ENCODE results near the gene ATP6V1E1. TPM values are rescaled to one million over a fixed set of nuclear protein-coding genes. Genes with fewer than 3 reads are reported as not detected.
A peak's percentile ranks its signal among the peaks of the same experiment; 100 is the strongest.

ATP6V1E1 gene
- total RNA-seq, 2 experiments from 2014 or later, result 95.5 to 97.9 TPM

DNA sequence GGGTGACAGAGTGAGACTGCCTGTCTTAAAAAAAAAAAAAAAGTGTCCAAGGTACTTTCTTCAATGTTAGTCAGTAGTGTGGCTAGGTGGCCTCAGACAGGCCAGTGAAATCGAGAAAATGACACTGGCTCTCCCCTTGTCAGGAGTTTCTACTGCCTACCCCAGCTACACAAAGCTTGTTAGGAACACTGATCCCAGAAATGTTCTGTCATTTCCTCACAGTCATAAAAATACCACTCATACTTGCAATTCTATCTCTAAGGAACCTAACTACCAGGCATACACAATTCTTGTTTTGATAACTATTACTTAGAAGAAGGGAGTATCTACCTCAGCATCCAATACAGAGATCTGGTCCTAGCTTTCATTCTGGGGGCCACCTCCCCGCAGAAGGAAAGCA is 31.3 kb downstream of the ATP6V1E1 start:
- Mint-ChIP-seq H3K36me3 (peaks cover 45% of the 10 kb centered on the region), H3K4me1 (ENCODE audit: low read depth) (peaks cover 2% of the 10 kb centered on the region), H3K9me3 (no peaks in the 10 kb centered on the region), H3K27me3 (no peaks in the 10 kb centered on the region), H3K4me3 (no peak overlapping the region), H3K27ac (peak overlapping the region; percentile 56)
- ChIA-PET POLR2A (interaction anchor here (1.0 kb wide), 1 partner anchor 522 kb away, joined by 3 read pairs; no protein-coding TSS in a partner anchor), CTCF (no interaction called here)
- intact Hi-C loops (cut with micrococcal nuclease), result no loop called here
- no peak for DNase-seq

DNA sequence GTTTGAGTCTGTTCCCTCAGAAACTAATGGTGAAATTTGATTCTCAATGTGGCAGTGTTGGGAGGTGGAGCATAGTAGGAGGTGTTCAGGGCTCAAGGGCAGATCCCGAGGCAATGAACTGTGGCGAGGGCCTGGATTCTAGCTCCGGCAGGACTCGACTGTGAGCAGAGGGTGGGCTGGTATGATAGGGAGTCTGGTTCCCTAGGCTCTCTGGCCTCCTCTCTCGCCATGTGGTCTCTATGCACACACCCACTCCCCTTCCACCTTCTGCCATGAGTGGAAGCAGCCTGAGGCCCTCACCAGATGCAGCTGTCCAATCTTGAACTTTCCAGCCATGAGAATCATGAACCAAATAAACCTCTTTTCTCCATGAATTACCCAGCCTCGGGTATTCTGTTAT is 32.3 kb downstream of the ATP6V1E1 start:
- Mint-ChIP-seq H3K27ac (peak overlapping the region; percentile 34), H3K4me1 (ENCODE audit: low read depth) (peaks cover 2% of the 10 kb centered on the region), H3K36me3 (peaks cover 52% of the 10 kb centered on the region)

DNA sequence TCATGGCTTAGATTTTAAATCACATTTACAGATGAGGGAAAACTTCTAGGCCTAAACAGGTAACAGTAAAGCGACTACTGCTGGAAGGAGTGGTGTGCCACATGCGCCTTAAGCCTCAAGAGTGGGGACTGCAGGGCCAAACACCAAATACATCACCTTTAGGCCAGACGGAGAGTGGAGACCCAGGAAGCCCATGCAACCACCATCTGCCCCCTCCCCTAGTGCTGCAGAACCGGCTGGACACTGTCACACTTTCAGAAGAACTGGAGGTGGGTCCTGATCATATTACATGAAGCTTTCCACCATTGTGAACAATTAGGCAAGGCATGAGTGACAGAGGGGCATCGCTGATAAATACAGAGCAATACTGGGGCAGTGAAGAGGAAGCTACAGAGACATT is 36.3 kb downstream of the ATP6V1E1 start:
- POLR2A ChIA-PET, result no interaction called here
- Mint-ChIP-seq H3K4me3 (no peak overlapping the region), H3K36me3 (peaks cover 46% of the 10 kb centered on the region), H3K27ac (no peak overlapping the region), H3K9me3 (no peaks in the 10 kb centered on the region), H3K4me1 (ENCODE audit: low read depth) (peaks cover under 1% of the 10 kb centered on the region), H3K27me3 (no peaks in the 10 kb centered on the region)
- CTCF ChIA-PET, result interaction anchor here (0.8 kb wide), 1 partner anchor 420 kb away, joined by 3 read pairs; no protein-coding TSS in a partner anchor
- no peak for DNase-seq
- intact Hi-C loops (cut with micrococcal nuclease), result no loop called here

More for the DNA sequence above, 32.3 kb downstream of the ATP6V1E1 start:
- Mint-ChIP-seq H3K27me3 (no peaks in the 10 kb centered on the region), H3K9me3 (no peaks in the 10 kb centered on the region), H3K4me3 (no peak overlapping the region)
- CTCF ChIA-PET, result no interaction called here
- POLR2A ChIA-PET, result no interaction called here
- intact Hi-C loops (cut with micrococcal nuclease), result no loop called here
- DNase-seq, result no peak

DNA sequence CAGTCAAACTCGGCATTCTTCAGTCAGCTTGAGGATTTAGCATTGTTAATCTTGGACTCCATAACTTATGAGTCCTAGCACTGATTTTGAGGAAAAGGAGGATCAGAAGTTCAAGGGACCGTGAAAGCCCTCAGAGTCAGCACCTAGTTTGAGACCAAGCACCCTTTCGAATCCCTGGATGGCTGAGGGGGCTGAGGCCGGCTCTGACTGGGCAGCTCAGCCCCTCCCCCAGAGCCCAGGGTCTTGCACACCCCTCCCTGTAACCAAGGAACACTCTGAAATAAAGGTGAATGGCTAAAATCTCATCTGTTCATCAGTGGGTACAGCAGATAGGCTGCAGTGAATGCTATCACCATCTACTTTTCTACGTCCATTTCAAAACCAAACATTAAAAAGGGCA is 38.0 kb downstream of the ATP6V1E1 start:
- ChIA-PET POLR2A (no interaction called here), CTCF (no interaction called here)
- H3K9me3 Mint-ChIP-seq, result no peaks in the 10 kb centered on the region
- no peak overlapping the region for H3K27ac Mint-ChIP-seq
- no peak for DNase-seq
- no peaks in the 10 kb centered on the region for H3K4me1 Mint-ChIP-seq (ENCODE audit: low read depth)
- peaks cover 37% of the 10 kb centered on the region for H3K36me3 Mint-ChIP-seq
- no peak overlapping the region for H3K4me3 Mint-ChIP-seq
- no peaks in the 10 kb centered on the region for H3K27me3 Mint-ChIP-seq
- intact Hi-C loops (cut with micrococcal nuclease), result no loop called here

DNA sequence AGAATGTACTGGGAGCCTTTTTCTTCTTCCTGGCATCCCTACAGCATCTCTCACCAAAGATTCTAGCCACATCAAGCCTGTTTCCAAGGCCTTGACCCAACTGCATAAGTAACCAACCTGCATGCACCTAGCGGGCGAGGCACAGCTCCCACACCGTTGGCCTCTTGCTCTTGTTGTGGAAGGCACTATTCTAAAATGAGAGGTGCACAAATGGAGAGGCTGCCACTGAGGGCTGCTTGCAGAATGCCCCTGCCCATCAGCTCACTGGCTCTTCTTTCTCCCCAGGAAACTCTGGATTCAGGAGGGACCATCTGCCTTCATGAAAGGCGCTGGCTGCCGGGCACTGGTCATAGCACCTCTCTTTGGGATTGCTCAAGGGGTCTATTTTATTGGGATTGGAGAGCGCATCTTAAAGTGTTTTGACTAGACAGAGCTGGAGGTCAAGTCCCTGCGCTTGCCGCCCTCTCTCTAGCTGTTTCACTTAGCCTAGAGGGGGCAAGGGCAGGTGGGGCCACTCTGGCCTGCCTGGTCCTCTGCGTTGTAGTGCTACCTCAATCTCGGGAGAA is 38.7 kb downstream of the ATP6V1E1 start:
- intact Hi-C loops (cut with micrococcal nuclease), result no loop called here
- ChIA-PET CTCF (no interaction called here), POLR2A (no interaction called here)
- Mint-ChIP-seq H3K36me3 (peaks cover 33% of the 10 kb centered on the region), H3K4me1 (ENCODE audit: low read depth) (no peaks in the 10 kb centered on the region), H3K9me3 (no peaks in the 10 kb centered on the region), H3K27ac (no peak overlapping the region), H3K27me3 (no peaks in the 10 kb centered on the region), H3K4me3 (no peak overlapping the region)
- no peak for DNase-seq

DNA sequence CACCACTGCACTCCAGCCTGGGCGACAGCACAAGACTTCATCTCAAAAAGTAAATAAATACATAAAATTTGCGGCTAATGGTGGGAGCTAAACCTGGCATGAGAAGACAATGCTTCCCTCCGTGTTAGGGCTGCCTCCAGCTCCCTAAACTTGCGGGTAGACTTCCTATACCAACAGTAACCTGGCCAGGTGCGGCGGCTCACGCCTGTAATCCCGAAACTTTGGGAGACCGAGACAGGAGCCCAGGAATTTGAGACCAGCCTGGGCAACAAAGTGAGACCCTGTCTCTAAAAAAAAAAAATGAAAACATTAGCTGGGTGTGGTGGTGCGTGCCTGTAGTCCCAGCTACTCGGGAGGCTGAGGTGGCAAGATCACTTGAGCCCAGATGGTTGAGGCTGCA is 39.9 kb downstream of the ATP6V1E1 start:
- intact Hi-C loops (cut with micrococcal nuclease), result no loop called here
- no peaks in the 10 kb centered on the region for H3K4me1 Mint-ChIP-seq (ENCODE audit: low read depth)
- H3K36me3 Mint-ChIP-seq, result peaks cover 24% of the 10 kb centered on the region
- POLR2A ChIA-PET, result interaction anchor here (0.5 kb wide), 1 partner anchor 79 kb away, joined by 3 read pairs; no protein-coding TSS in a partner anchor
- DNase-seq, result no peak
- CTCF ChIA-PET, result interaction anchor here (0.8 kb wide), 1 partner anchor 417 kb away, joined by 4 read pairs; no protein-coding TSS in a partner anchor
- H3K4me3 Mint-ChIP-seq, result no peak overlapping the region
- no peaks in the 10 kb centered on the region for H3K27me3 Mint-ChIP-seq
- no peaks in the 10 kb centered on the region for H3K9me3 Mint-ChIP-seq
- no peak overlapping the region for H3K27ac Mint-ChIP-seq

DNA sequence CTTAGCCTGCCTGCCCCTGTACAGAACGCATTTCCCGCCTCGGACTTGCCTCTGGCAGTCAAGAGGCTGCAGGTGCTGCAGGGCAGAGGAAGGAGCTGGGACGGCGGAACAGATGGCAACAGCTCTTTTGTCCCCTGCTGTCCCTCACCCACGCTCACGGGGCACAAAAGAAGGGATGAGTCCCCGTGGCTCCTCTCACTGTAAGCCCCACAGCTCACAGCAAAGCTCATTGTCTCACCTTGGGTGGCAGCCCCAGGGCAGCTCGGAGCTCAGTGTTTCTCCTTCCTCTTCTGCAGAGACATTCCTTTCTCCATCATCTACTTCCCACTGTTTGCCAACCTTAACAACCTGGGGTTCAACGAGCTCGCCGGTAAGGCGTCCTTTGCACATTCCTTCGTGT is 40.9 kb downstream of the ATP6V1E1 start:
- Mint-ChIP-seq H3K36me3 (peaks cover 20% of the 10 kb centered on the region), H3K4me3 (no peak overlapping the region), H3K27ac (no peak overlapping the region), H3K27me3 (no peaks in the 10 kb centered on the region), H3K4me1 (ENCODE audit: low read depth) (no peaks in the 10 kb centered on the region), H3K9me3 (no peaks in the 10 kb centered on the region)
- POLR2A ChIA-PET, result no interaction called here
- DNase-seq, result no peak
- intact Hi-C loops (cut with micrococcal nuclease), result no loop called here
- CTCF ChIA-PET, result no interaction called here

DNA sequence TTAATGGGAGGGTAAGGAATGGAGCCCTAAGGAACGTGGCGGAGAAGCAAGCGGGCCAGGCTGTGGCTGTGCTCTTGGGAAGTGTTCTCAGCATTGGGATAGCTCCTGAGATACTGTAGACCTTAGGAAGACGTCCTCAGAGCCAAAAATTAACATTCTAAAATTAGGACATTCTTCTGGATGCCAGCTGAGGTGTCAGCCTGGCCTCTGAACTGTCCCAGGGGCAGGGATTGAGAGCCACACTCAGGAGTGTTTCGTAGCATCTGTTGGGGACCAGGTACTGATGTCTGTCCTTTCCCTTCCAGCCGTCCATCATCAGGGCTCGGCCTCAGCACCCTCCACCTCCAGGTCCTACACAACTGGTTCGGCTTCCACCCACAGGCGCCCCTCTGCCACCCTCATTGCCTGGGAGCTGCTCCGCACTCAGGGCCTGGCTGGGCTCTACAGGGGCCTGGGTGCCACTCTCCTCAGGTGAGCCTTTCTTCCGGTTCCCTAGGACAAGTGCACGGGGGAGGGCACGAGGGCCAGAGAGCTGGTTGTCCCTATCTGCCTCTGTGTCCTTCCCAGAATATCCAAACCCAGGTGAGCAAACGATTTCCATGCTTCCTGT is 41.6 kb downstream of the ATP6V1E1 start:
- Mint-ChIP-seq H3K27ac (no peak overlapping the region), H3K27me3 (no peaks in the 10 kb centered on the region), H3K4me3 (no peak overlapping the region), H3K4me1 (ENCODE audit: low read depth) (no peaks in the 10 kb centered on the region), H3K9me3 (no peaks in the 10 kb centered on the region), H3K36me3 (peaks cover 13% of the 10 kb centered on the region)
- ChIA-PET CTCF (no interaction called here), POLR2A (no interaction called here)
- intact Hi-C loops (cut with micrococcal nuclease), result no loop called here
- no peak for DNase-seq

DNA sequence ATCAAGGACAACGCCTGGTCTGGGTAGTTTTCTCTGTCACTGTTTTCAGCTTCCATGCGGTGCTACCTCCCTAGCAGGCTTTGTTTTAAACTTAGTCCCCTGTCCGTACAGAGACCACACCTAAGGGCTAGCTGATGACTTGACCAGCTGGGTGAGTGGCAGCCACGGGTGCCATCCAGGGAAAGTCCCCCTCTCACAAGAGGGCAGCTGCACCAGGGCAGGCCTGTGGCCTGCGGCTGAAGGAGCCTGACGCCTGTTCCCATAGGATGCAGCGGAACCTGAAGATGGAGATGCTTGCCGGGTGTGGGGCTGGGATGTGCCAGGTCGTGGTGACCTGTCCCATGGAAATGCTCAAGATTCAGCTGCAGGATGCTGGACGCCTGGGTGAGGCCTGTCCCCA is 45.4 kb downstream of the ATP6V1E1 start:
- Mint-ChIP-seq H3K4me1 (ENCODE audit: low read depth) (no peaks in the 10 kb centered on the region), H3K4me3 (no peak overlapping the region), H3K36me3 (no peaks in the 10 kb centered on the region), H3K27ac (no peak overlapping the region), H3K27me3 (no peaks in the 10 kb centered on the region), H3K9me3 (no peaks in the 10 kb centered on the region)
- POLR2A ChIA-PET, result no interaction called here
- intact Hi-C loops (cut with micrococcal nuclease), result no loop called here
- CTCF ChIA-PET, result no interaction called here
- no peak for DNase-seq

DNA sequence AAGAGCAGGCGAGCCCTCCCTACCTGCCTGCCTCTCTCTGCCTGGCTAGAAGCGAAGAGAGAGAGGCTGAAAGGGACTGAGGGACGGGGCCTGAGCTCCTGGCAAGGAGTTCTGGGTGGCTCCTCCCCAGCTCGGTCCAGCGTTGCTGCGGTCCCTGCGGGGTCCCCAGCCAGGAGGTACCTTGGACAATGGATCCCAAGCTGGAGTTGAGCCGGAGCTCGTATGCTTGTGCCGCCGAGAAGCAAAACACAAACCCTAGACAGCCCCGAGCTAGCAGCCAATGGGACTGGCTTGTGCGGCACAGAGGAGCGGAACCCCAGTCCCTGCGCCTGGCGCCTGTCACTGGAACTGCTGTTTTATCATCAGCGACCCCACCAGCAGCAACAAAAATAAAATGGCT is 46.9 kb downstream of the ATP6V1E1 start:
- intact Hi-C loops (cut with micrococcal nuclease), result no loop called here
- no peaks in the 10 kb centered on the region for H3K27me3 Mint-ChIP-seq
- CTCF ChIA-PET, result no interaction called here
- no peaks in the 10 kb centered on the region for H3K9me3 Mint-ChIP-seq
- POLR2A ChIA-PET, result no interaction called here
- no peak for DNase-seq
- H3K27ac Mint-ChIP-seq, result no peak overlapping the region
- H3K4me3 Mint-ChIP-seq, result no peak overlapping the region
- H3K36me3 Mint-ChIP-seq, result no peaks in the 10 kb centered on the region
- no peaks in the 10 kb centered on the region for H3K4me1 Mint-ChIP-seq (ENCODE audit: low read depth)

DNA sequence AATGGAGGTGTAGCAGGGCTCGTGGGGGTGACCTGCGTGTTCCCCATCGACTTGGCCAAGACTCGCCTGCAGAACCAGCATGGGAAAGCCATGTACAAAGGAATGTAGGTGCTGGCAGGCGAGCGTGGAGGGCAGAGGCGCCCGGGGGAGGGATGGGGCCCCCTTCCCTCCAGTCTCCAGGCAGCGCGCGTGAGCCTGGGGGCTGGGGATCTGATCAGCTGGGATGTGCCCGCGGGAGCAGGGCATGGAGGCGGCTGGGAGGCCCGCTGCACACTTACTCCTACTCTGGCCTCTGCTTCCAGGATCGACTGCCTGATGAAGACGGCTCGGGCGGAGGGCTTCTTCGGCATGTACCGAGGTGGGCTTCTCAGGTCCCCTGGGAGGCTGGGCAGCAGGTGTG is 47.5 kb downstream of the ATP6V1E1 start:
- no peak overlapping the region for H3K27ac Mint-ChIP-seq
- intact Hi-C loops (cut with micrococcal nuclease), result no loop called here
- no peak for DNase-seq
- H3K4me1 Mint-ChIP-seq (ENCODE audit: low read depth), result no peaks in the 10 kb centered on the region
- no peaks in the 10 kb centered on the region for H3K9me3 Mint-ChIP-seq
- no peak overlapping the region for H3K4me3 Mint-ChIP-seq
- ChIA-PET POLR2A (no interaction called here), CTCF (no interaction called here)
- H3K27me3 Mint-ChIP-seq, result no peaks in the 10 kb centered on the region
- H3K36me3 Mint-ChIP-seq, result no peaks in the 10 kb centered on the region

DNA sequence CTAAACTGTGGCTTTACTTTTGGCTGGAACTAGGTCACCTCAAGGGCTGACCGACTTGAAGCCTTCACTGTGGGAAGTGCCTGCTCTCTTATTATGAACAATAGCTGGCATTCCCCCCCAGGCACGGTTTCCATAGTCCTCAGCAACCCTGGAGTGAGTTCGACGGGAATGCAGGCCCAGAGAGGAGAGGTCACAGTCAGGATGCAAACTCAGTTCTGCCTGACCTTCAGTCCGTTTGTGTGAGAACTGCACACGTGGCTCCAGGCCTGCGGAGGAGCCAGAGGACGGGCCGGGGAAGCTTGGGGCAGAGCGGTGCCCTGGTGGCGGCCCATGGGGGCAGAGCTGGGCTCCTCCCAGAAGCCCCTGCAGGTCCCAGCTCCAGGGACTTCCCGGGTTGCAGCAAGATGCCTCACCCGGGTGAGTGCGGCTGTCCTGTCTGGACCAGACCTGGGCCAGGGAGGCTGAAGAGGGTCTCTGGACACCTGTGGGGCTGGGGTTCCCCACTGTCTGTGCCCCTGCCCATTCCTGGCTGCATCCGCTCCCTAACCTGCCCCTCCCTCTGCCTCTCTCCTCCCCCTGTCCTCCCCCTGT is 48.0 kb downstream of the ATP6V1E1 start:
- Mint-ChIP-seq H3K27me3 (no peaks in the 10 kb centered on the region), H3K36me3 (no peaks in the 10 kb centered on the region), H3K9me3 (no peaks in the 10 kb centered on the region), H3K27ac (no peak overlapping the region), H3K4me1 (ENCODE audit: low read depth) (no peaks in the 10 kb centered on the region), H3K4me3 (no peak overlapping the region)
- CTCF ChIA-PET, result no interaction called here
- POLR2A ChIA-PET, result no interaction called here
- intact Hi-C loops (cut with micrococcal nuclease), result no loop called here
- no peak for DNase-seq

DNA sequence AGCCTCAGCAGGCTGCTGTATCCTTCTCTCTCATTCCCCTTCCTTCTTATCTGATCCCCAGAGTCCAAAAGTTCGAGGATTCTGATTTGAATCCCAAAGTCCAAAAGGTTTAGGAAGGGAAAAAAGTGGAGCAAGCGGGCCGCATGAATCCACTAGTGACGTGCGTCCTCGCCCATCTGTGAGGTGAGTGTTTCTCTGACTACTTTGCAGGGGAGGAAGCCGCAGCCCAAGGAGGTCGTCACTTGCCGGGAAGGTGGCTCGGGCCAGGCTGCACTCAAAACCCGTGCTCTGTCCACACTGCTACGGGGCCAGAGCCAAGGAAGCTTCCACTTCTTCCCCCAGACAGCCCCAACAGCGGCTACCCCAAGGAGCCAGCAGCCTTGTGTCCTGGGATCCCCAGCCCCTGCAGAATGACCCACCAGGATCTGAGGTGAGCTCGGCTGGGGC is 49.0 kb downstream of the ATP6V1E1 start:
- intact Hi-C loops (cut with micrococcal nuclease), result no loop called here
- Mint-ChIP-seq H3K27ac (no peak overlapping the region), H3K4me1 (ENCODE audit: low read depth) (no peaks in the 10 kb centered on the region), H3K27me3 (no peaks in the 10 kb centered on the region), H3K9me3 (no peaks in the 10 kb centered on the region), H3K36me3 (no peaks in the 10 kb centered on the region), H3K4me3 (no peak overlapping the region)
- no peak for DNase-seq
- ChIA-PET CTCF (no interaction called here), POLR2A (no interaction called here)
